Loucy (cell line): ENCODE results near the gene CYSRT1.

Source experiments
- EZH2phosphoT487 ChIP-seq: fragments of 200-600 bp; IDR thresholded peaks from 2 replicates; pipeline ENCODE4 v1.6.1; 2018; ENCODE audit warnings: antibody characterized with exemption, mild to moderate bottlenecking, moderate library complexity, borderline replicate concordance
- TF ChIP-seq, protein P1 (sequence below): fragments of 200-600 bp; sonication (generic); conservative IDR thresholded peaks from 2 replicates; pipeline ENCODE4 v1.5.1; 2014; ENCODE audit warnings: mild to moderate bottlenecking, antibody characterized with exemption, low read length

DNA sequence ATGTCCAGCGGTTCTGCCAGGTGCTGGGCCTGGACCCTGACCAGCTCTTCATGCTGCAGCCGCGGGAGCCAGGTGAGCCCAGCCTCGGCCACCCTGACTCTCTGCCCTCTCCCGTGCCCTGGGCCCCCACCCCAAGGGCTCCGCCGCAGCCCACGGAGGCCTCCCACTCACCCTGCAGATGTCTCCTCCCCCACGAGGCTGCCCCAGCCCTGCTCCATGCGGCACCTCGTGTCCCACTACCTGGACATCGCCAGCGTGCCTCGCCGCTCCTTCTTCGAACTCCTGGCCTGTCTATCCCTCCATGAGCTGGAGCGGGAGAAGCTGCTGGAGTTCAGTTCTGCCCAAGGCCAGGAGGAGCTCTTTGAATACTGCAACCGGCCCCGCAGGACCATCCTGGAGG, 10.4 kb upstream of the CYSRT1 start:
- TF ChIP-seq, protein P1, sequence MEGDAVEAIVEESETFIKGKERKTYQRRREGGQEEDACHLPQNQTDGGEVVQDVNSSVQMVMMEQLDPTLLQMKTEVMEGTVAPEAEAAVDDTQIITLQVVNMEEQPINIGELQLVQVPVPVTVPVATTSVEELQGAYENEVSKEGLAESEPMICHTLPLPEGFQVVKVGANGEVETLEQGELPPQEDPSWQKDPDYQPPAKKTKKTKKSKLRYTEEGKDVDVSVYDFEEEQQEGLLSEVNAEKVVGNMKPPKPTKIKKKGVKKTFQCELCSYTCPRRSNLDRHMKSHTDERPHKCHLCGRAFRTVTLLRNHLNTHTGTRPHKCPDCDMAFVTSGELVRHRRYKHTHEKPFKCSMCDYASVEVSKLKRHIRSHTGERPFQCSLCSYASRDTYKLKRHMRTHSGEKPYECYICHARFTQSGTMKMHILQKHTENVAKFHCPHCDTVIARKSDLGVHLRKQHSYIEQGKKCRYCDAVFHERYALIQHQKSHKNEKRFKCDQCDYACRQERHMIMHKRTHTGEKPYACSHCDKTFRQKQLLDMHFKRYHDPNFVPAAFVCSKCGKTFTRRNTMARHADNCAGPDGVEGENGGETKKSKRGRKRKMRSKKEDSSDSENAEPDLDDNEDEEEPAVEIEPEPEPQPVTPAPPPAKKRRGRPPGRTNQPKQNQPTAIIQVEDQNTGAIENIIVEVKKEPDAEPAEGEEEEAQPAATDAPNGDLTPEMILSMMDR: no peak
- no peak for TF ChIP-seq EZH2phosphoT487
